GM23338 (cell line): ENCODE data around the gene UBAC2. TPM values are rescaled to one million over a fixed set of nuclear protein-coding genes. Genes with fewer than 3 reads are reported as not detected.

Experiments
- ATAC-seq: fragments of 200-7000 bp; cut with Tn5 transposase; 3 replicates; pipeline ENCODE4 v1.9.1; 2020
- DNase-seq: peaks from one replicate; pipeline ENCODE4 v3.0.0-alpha.2; 2015; ENCODE audit warnings: low spot score
- H2AFZ ChIP-seq: fragments of 200-600 bp; sonication (generic); 2 replicates; pipeline ENCODE4 v1.8.0; 2016; ENCODE audit warnings: antibody characterized with exemption, mild to moderate bottlenecking, moderate library complexity
- H3F3A ChIP-seq: fragments of 200-600 bp; sonication (generic); replicated peaks from 2 replicates; pipeline ENCODE4 v1.8.0; 2017; ENCODE audit warnings: antibody characterized with exemption, mixed run types, low read depth
- H3K27ac ChIP-seq: fragments of 200-600 bp; sonication (generic); 2 replicates; pipeline ENCODE4 v1.6.1; 2016; ENCODE audit warnings: low read depth
- H3K27me3 ChIP-seq: fragments of 200-600 bp; sonication (generic); 2 replicates; pipeline ENCODE4 v1.8.0; 2016; ENCODE audit warnings: mild to moderate bottlenecking, mixed run types, moderate library complexity; ENCODE audit not compliant: insufficient read depth
- H3K36me3 ChIP-seq: fragments of 200-600 bp; sonication (generic); 2 replicates; pipeline ENCODE4 v1.8.0; 2016; ENCODE audit warnings: mild to moderate bottlenecking; ENCODE audit not compliant: insufficient read depth
- H3K4me1 ChIP-seq: fragments of 200-600 bp; sonication (generic); 2 replicates; pipeline ENCODE4 v1.8.0; 2016; ENCODE audit warnings: mild to moderate bottlenecking, moderate library complexity; ENCODE audit not compliant: insufficient read depth
- H3K4me2 ChIP-seq: fragments of 200-600 bp; sonication (generic); 2 replicates; pipeline ENCODE4 v1.7.1; 2017; ENCODE audit warnings: mixed run types
- H3K4me3 ChIP-seq: fragments of 200-600 bp; sonication (generic); 2 replicates; pipeline ENCODE4 v1.6.1; 2016; ENCODE audit warnings: mixed run types
- H3K79me2 ChIP-seq: fragments of 200-600 bp; sonication (generic); replicated peaks from 2 replicates; pipeline ENCODE4 v1.8.0; 2017; ENCODE audit warnings: mild to moderate bottlenecking; ENCODE audit not compliant: insufficient read depth
- H3K9me2 ChIP-seq: fragments of 200-600 bp; sonication (generic); 2 replicates; pipeline ENCODE4 v1.8.0; 2017; ENCODE audit not compliant: insufficient read depth
- H4K20me1 ChIP-seq: fragments of 200-600 bp; sonication (generic); replicated peaks from 2 replicates; pipeline ENCODE4 v1.8.0; 2017; ENCODE audit warnings: mild to moderate bottlenecking; ENCODE audit not compliant: insufficient read depth
- H3K27ac Mint-ChIP-seq: 2 replicates; pipeline ENCODE4 v1.8.0; 2020; ENCODE audit warnings: inconsistent platforms, mild to moderate bottlenecking, moderate library complexity, mixed read lengths
- H3K27me3 Mint-ChIP-seq: 3 replicates; pipeline ENCODE4 v1.8.0; 2022; ENCODE audit warnings: low read depth, mild to moderate bottlenecking, moderate library complexity, mixed read lengths, inconsistent platforms; ENCODE audit not compliant: insufficient read depth, poor library complexity
- H3K36me3 Mint-ChIP-seq: 3 replicates; pipeline ENCODE4 v1.8.0; 2021; ENCODE audit warnings: low read depth, mild to moderate bottlenecking, inconsistent platforms, moderate library complexity, mixed read lengths
- H3K4me1 Mint-ChIP-seq: 3 replicates; pipeline ENCODE4 v1.8.0; 2020; ENCODE audit warnings: mild to moderate bottlenecking, inconsistent platforms, mixed read lengths
- H3K4me3 Mint-ChIP-seq: 3 replicates; pipeline ENCODE4 v1.8.0; 2021; ENCODE audit warnings: moderate library complexity, mild to moderate bottlenecking, inconsistent platforms, mixed read lengths
- H3K9me3 Mint-ChIP-seq: 3 replicates; pipeline ENCODE4 v1.8.0; 2020; ENCODE audit warnings: moderate library complexity, mild to moderate bottlenecking, inconsistent platforms, mixed read lengths
- CREB1 ChIP-seq: fragments of 250-450 bp; sonication (Bioruptor Pico); IDR thresholded peaks from 2 replicates; pipeline ENCODE4 v1.5.0; 2020; ENCODE audit warnings: low read depth, mild to moderate bottlenecking, moderate library complexity
- CTCF ChIP-seq, 2 experiments: fragments of 200-600 bp in 1 of 2; sonication (generic) in 1 of 2; conservative IDR thresholded peaks; 2 replicates each; pipeline versions ENCODE4 v1.5.1 to v1.6.1; 2016 to 2017; ENCODE audit warnings: antibody characterized with exemption in 2 of 2, low read depth in 2 of 2, mild to moderate bottlenecking in 2 of 2, moderate library complexity in 1 of 2
- ETS1 ChIP-seq: IDR thresholded peaks from 2 replicates; pipeline ENCODE4 v1.6.1; 2016; ENCODE audit warnings: antibody characterized with exemption
- EZH2 ChIP-seq: fragments of 200-600 bp; sonication (generic); IDR thresholded peaks from one replicate; pipeline ENCODE4 v1.8.0; 2017; ENCODE audit warnings: antibody characterized with exemption, mild to moderate bottlenecking, low read depth; ENCODE audit not compliant: unreplicated experiment
- EZH2phosphoT487 ChIP-seq: fragments of 200-600 bp; sonication (generic); IDR thresholded peaks from one replicate; pipeline ENCODE4 v1.8.1; 2018; ENCODE audit warnings: antibody characterized with exemption; ENCODE audit not compliant: unreplicated experiment
- JUNB ChIP-seq: IDR thresholded peaks from one replicate; pipeline ENCODE4 v1.6.1; 2016; ENCODE audit warnings: antibody characterized with exemption; ENCODE audit not compliant: unreplicated experiment
- NANOG ChIP-seq: IDR thresholded peaks from 2 replicates; pipeline ENCODE4 v1.6.1; 2016; ENCODE audit warnings: antibody characterized with exemption, borderline replicate concordance
- POLR2AphosphoS5 ChIP-seq: IDR thresholded peaks from 2 replicates; pipeline ENCODE4 v1.6.1; 2016; ENCODE audit warnings: antibody characterized with exemption, low read depth
- REST ChIP-seq: IDR thresholded peaks from one replicate; pipeline ENCODE4 v1.6.1; 2018; ENCODE audit warnings: antibody characterized with exemption; ENCODE audit not compliant: unreplicated experiment
- STAT1 ChIP-seq: IDR thresholded peaks from one replicate; pipeline ENCODE4 v1.6.1; 2016; ENCODE audit warnings: antibody characterized with exemption; ENCODE audit not compliant: unreplicated experiment
- ZNF114 ChIP-seq: fragments of 250-450 bp; sonication (Bioruptor Pico); IDR thresholded peaks from 2 replicates; pipeline ENCODE4 v1.5.0; 2020; ENCODE audit warnings: mild to moderate bottlenecking, moderate library complexity
- ZNF331 ChIP-seq: fragments of 250-450 bp; sonication (Bioruptor Pico); IDR thresholded peaks from 2 replicates; pipeline ENCODE4 v1.5.0; 2020; ENCODE audit warnings: low read depth, mild to moderate bottlenecking, moderate library complexity
- ZNF462 ChIP-seq: fragments of 250-450 bp; sonication (Bioruptor Pico); IDR thresholded peaks from 2 replicates; pipeline ENCODE4 v1.5.0; 2020; ENCODE audit warnings: mild to moderate bottlenecking, moderate library complexity
- polyA plus RNA-seq: library from polyadenylated mRNA; unstranded; fragments of >200 nt; fragmentation: Nextera tagmentation; extraction: Ambion mirVana; gene quantifications from 2 replicates; pipeline ENCODE4 v1.2.1, GENCODE V29; 2016
- total RNA-seq: library from RNA; depleted of rRNA; stranded (reverse); fragments of >200 nt; shearing (Covaris generic); gene quantifications from 2 replicates; pipeline ENCODE4 v1.2.3, GENCODE V29; 2014

UBAC2 gene
- total and polyA plus RNA-seq, 2 experiments from 2014 or later = 37.9 to 76.9 TPM

- no peak for TF ChIP-seq ZNF462 (CRISPR knock-in tag)
- TF ChIP-seq STAT1 = no peak
- no peak for TF ChIP-seq ZNF331 (CRISPR knock-in tag)
- no peak for TF ChIP-seq REST
- no peak for TF ChIP-seq EZH2
- TF ChIP-seq JUNB = no peak
- TF ChIP-seq POLR2AphosphoS5 = no peak
- TF ChIP-seq NANOG = no peak
- TF ChIP-seq ZNF114 (CRISPR knock-in tag) = no peak
- no peak for TF ChIP-seq ETS1
- TF ChIP-seq CTCF (conservative IDR thresholded peaks at IDR 0.05; ENCODE audit: low read depth in 2 of 2) = no peak
- no peak for TF ChIP-seq CREB1 (CRISPR knock-in tag)
- no peak for TF ChIP-seq EZH2phosphoT487
- no peaks in the 10 kb centered on the region for H3K27me3 ChIP-seq
- no peak overlapping the region for H2AFZ ChIP-seq
- no peaks in the 10 kb centered on the region; the same call in none of the 2 replicates for H4K20me1 ChIP-seq
- H3K4me2 ChIP-seq = no peak overlapping the region
- H3K27ac Mint-ChIP-seq = no peak overlapping the region
- H3K9me3 Mint-ChIP-seq = no peaks in the 10 kb centered on the region
- H3K4me3 Mint-ChIP-seq = no peak overlapping the region
- no peak for DNase-seq
- H3F3A ChIP-seq = no peaks in the 10 kb centered on the region
- no peaks in the 10 kb centered on the region for H3K4me1 Mint-ChIP-seq
- no peak overlapping the region for H3K27ac ChIP-seq
- no peaks in the 10 kb centered on the region for H3K4me1 ChIP-seq
- H3K79me2 ChIP-seq = no peaks in the 10 kb centered on the region
- no peak for ATAC-seq
- peaks cover 7% of the 10 kb centered on the region; the same call in 1 of the 2 replicates for H3K36me3 ChIP-seq
- no peak overlapping the region for H3K4me3 ChIP-seq
- H3K27me3 Mint-ChIP-seq = peaks cover 7% of the 10 kb centered on the region
- H3K36me3 Mint-ChIP-seq = peaks cover 26% of the 10 kb centered on the region
- no peaks in the 10 kb centered on the region for H3K9me2 ChIP-seq
Measured at GRCh38 chr13:99346335-99347042, 145.8 kb downstream of the UBAC2 start.
